Measurements from ENCODE around the gene SLC7A5.

The SLC7A5 gene

DNA sequence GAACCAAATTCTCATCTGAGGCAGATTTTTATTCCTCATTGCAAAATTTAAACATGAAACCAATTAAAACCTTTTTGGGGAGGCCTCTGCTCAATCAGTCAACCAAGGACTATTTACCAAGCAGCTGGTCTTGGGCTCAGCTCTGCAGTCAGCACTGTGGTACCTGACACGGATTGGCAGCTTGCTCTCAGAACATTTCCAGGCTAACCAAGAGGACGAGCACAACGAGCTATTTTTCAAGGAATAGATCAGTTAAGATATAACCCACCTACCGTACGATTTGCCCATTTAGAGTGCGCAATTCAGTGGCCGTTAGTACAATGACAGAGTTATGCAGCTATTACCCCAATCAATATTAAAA is 77.1 kb downstream of the SLC7A5 start:
- TF ChIP-seq FOXP2 (optimal IDR thresholded peaks at IDR 0.05; ENCODE audit: borderline replicate concordance, extremely low read depth, extremely low read length, insufficient read depth) (no peak), POLR2AphosphoS5 (IDR thresholded peaks at IDR 0.05; ENCODE audit: low read depth, low read length) (no peak), SIN3A (IDR thresholded peaks at IDR 0.05; ENCODE audit: borderline replicate concordance, insufficient read depth, low read length) (no peak), TAF1 (IDR thresholded peaks at IDR 0.05; ENCODE audit: borderline replicate concordance, insufficient read depth, low read length) (no peak)
- TF ChIP-seq, protein P1, sequence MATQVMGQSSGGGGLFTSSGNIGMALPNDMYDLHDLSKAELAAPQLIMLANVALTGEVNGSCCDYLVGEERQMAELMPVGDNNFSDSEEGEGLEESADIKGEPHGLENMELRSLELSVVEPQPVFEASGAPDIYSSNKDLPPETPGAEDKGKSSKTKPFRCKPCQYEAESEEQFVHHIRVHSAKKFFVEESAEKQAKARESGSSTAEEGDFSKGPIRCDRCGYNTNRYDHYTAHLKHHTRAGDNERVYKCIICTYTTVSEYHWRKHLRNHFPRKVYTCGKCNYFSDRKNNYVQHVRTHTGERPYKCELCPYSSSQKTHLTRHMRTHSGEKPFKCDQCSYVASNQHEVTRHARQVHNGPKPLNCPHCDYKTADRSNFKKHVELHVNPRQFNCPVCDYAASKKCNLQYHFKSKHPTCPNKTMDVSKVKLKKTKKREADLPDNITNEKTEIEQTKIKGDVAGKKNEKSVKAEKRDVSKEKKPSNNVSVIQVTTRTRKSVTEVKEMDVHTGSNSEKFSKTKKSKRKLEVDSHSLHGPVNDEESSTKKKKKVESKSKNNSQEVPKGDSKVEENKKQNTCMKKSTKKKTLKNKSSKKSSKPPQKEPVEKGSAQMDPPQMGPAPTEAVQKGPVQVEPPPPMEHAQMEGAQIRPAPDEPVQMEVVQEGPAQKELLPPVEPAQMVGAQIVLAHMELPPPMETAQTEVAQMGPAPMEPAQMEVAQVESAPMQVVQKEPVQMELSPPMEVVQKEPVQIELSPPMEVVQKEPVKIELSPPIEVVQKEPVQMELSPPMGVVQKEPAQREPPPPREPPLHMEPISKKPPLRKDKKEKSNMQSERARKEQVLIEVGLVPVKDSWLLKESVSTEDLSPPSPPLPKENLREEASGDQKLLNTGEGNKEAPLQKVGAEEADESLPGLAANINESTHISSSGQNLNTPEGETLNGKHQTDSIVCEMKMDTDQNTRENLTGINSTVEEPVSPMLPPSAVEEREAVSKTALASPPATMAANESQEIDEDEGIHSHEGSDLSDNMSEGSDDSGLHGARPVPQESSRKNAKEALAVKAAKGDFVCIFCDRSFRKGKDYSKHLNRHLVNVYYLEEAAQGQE (IDR thresholded peaks at IDR 0.05; ENCODE audit: insufficient read depth in 1 of 2, low read depth in 2 of 2, low read length in 2 of 2), result no peak

DNA sequence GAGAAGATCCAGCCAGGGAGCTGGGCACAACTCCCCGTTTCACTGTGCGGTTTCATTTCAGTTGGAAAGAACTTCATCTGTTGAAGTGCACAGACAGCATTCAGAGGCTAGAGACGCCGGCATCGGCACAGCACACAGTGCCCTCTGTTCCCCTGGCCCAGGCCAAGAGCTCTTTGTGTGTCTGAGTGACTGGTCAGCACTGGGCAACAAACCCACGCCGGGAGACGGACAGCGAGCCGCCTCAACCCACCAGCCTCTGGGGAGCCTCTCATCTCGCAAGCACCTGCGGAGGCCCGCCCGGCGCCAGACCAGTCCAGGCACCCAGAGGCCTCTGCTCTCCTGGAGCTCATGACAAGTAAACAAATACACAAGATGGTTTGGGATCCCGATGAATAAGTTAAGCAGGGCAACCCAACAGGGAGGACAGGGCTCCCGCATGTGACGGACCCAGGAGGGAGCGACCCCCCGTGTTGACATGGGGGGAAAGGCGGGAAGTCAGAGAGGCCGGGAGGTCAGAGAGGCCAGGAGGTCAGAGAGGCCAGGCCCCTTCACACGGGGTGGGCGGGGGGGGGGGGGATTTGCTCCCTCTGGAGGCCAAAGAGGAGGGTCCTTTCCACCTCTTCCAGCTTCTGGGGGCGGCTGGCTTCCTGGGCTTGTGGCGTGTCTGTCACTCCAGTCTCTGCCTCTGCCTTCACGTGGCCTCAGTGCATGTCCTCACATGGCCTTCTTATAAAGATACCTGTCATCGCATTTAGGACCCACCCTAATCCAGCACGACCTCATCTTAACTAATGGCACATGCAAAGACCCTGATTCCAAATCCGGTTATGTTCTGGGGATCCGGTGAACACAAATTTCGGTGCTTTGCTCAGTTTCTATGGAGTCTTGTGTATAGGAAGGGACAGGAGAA is 77.8 kb downstream of the SLC7A5 start:
- TF ChIP-seq TAF1 (IDR thresholded peaks at IDR 0.05; ENCODE audit: borderline replicate concordance, insufficient read depth, low read length) (no peak), FOXP2 (optimal IDR thresholded peaks at IDR 0.05; ENCODE audit: borderline replicate concordance, extremely low read depth, extremely low read length, insufficient read depth) (no peak), POLR2AphosphoS5 (IDR thresholded peaks at IDR 0.05; ENCODE audit: low read depth, low read length) (no peak), SIN3A (IDR thresholded peaks at IDR 0.05; ENCODE audit: borderline replicate concordance, insufficient read depth, low read length) (no peak)
- TF ChIP-seq, protein P1 (IDR thresholded peaks at IDR 0.05; ENCODE audit: insufficient read depth in 1 of 2, low read depth in 2 of 2, low read length in 2 of 2), result no peak

- no peak for TF ChIP-seq TAF1 (IDR thresholded peaks at IDR 0.05; ENCODE audit: borderline replicate concordance, insufficient read depth, low read length)
- TF ChIP-seq POLR2AphosphoS5 (IDR thresholded peaks at IDR 0.05; ENCODE audit: low read depth, low read length), result no peak
- TF ChIP-seq SIN3A (IDR thresholded peaks at IDR 0.05; ENCODE audit: borderline replicate concordance, insufficient read depth, low read length), result no peak
- TF ChIP-seq, protein P1 (IDR thresholded peaks at IDR 0.05; ENCODE audit: insufficient read depth in 1 of 2, low read depth in 2 of 2, low read length in 2 of 2), result no peak
- no peak for TF ChIP-seq FOXP2 (optimal IDR thresholded peaks at IDR 0.05; ENCODE audit: borderline replicate concordance, extremely low read depth, extremely low read length, insufficient read depth)
Observed at GRCh38 chr16:87790292-87791100, 78.8 kb downstream of the SLC7A5 start.

GRCh38 chr16:87789437-87790291 is 79.6 kb downstream of the SLC7A5 start:
- TF ChIP-seq TAF1 (IDR thresholded peaks at IDR 0.05; ENCODE audit: borderline replicate concordance, insufficient read depth, low read length) (no peak), FOXP2 (optimal IDR thresholded peaks at IDR 0.05; ENCODE audit: borderline replicate concordance, extremely low read depth, extremely low read length, insufficient read depth) (no peak), SIN3A (IDR thresholded peaks at IDR 0.05; ENCODE audit: borderline replicate concordance, insufficient read depth, low read length) (no peak), POLR2AphosphoS5 (IDR thresholded peaks at IDR 0.05; ENCODE audit: low read depth, low read length) (no peak)
- TF ChIP-seq, protein P1 (IDR thresholded peaks at IDR 0.05; ENCODE audit: insufficient read depth in 1 of 2, low read depth in 2 of 2, low read length in 2 of 2), result no peak

All from PFSK-1 (cell line).